BJ (cell line): Measurements from ENCODE around the gene MAP3K9. TPM values are rescaled to one million over a fixed set of nuclear protein-coding genes. Genes with fewer than 3 reads are reported as not detected.

ENCODE experiments used
- CTCF ChIA-PET: fragments of 350-600 bp; formaldehyde crosslinking; extraction: SDS; loops from one replicate; lab custom pipeline; 2021; ENCODE audit warnings: antibody characterized with exemption, inconsistent platforms; lab: Yijun Ruan, JAX
- POLR2A ChIA-PET: fragments of 300-600 bp; sonication (Branson Sonifier 250); formaldehyde crosslinking; extraction: SDS; loops from one replicate; lab custom pipeline; 2021; ENCODE audit warnings: antibody characterized with exemption; lab: Charles Lee
- DNase-seq: peaks from one replicate; pipeline ENCODE4 v3.0.0-alpha.2; 2011; ENCODE audit warnings: low read depth
- H3K27me3 ChIP-seq: 2 replicates; pipeline ENCODE4 v1.6.0; 2011; ENCODE audit warnings: low read length; ENCODE audit not compliant: control insufficient read depth, insufficient read depth
- H3K36me3 ChIP-seq: 2 replicates; pipeline ENCODE4 v1.5.1; 2011; ENCODE audit warnings: low read length; ENCODE audit not compliant: control insufficient read depth, insufficient read depth
- H3K4me3 ChIP-seq: 2 replicates; pipeline ENCODE4 v1.5.1; 2011; ENCODE audit warnings: low read depth, mild to moderate bottlenecking, control low read depth, low read length
- CTCF ChIP-seq: IDR thresholded peaks from 2 replicates; pipeline ENCODE4 v1.5.1; 2011; ENCODE audit warnings: low read depth, mild to moderate bottlenecking, control low read depth, inconsistent platforms, low read length, moderate library complexity; ENCODE audit not compliant: insufficient read depth
- polyA plus RNA-seq: library from polyadenylated mRNA; depleted of rRNA; stranded (reverse); fragments of >200 nt; gene quantifications from 2 replicates; pipeline ENCODE4 v1.2.3, GENCODE V29; 2011

The MAP3K9 gene
- polyA plus RNA-seq, 1 experiment, result 0.45 TPM

GRCh38 chr14:70792939-70793338 is 16.4 kb downstream of the MAP3K9 start:
- DNase-seq, result no peak
- ChIA-PET CTCF (interaction anchor here (1.4 kb wide), 1 partner anchor 25 kb away, joined by 5 read pairs; no protein-coding TSS in a partner anchor), POLR2A (no interaction called here)
- Histone ChIP-seq H3K4me3 (no peak overlapping the region), H3K27me3 (peaks cover 3% of the 10 kb centered on the region; the same call in 1 of the 2 replicates), H3K36me3 (no peaks in the 10 kb centered on the region)
- no peak for TF ChIP-seq CTCF

DNA sequence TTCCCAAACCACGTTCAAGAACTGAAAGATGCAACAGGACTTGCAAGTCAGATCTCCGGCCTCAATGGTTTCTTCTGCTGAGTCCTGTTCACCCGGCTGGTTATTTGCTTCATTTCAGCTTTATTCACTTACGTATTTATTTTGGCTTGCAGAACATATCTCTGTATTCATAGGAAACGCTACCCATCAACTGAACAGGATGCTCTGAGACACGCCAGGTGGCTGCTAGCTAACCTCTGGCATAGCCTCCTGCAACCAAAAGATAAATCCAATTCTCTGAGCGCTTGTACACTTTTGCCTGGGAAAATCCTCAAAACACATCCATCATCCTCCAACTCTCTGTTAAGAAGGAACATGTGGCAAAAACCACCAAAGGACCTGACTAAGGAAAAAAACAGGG is 17.3 kb downstream of the MAP3K9 start:
- no peak for DNase-seq
- Histone ChIP-seq H3K4me3 (no peak overlapping the region), H3K27me3 (peaks cover 3% of the 10 kb centered on the region; the same call in 1 of the 2 replicates), H3K36me3 (no peaks in the 10 kb centered on the region)
- no peak for TF ChIP-seq CTCF
- POLR2A ChIA-PET, result no interaction called here
- CTCF ChIA-PET, result interaction anchor here (1.4 kb wide), 1 partner anchor 26 kb away, joined by 5 read pairs; no protein-coding TSS in a partner anchor

- CTCF ChIA-PET, result no interaction called here
- no peak for TF ChIP-seq CTCF
- no peak overlapping the region for H3K4me3 ChIP-seq
- H3K36me3 ChIP-seq, result no peaks in the 10 kb centered on the region
- POLR2A ChIA-PET, result no interaction called here
- no peak for DNase-seq
- peaks cover 3% of the 10 kb centered on the region; the same call in 1 of the 2 replicates for H3K27me3 ChIP-seq
Observed at GRCh38 chr14:70789961-70790360, 19.4 kb downstream of the MAP3K9 start.

GRCh38 chr14:70789361-70789760 is 20.0 kb downstream of the MAP3K9 start:
- peak; percentile 9 for DNase-seq
- no peaks in the 10 kb centered on the region for H3K36me3 ChIP-seq
- CTCF ChIA-PET, result interaction anchor here (0.9 kb wide), 1 partner anchor 21 kb away, joined by 3 read pairs; no protein-coding TSS in a partner anchor

DNA sequence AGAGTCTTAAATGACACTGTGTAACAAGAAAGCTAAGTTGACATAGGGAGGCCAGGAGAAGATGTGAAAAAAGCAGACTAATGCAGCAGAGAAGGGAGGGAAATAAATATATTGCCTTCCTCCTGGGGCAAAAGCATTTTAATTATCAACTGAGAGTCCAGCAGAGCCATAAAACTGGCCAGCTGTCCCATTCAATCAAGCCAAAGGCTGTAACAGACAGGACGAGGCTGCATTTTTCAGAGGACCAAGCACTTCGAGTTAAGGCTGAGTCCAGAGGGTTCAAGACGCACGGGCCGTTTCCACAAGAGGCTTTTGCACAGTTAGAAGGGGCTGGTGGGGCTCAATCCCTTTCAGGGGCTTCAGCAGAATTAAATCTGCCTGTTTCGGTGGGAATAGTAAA is 20.4 kb downstream of the MAP3K9 start:
- ChIA-PET POLR2A (no interaction called here), CTCF (interaction anchor here (0.9 kb wide), 1 partner anchor 21 kb away, joined by 3 read pairs; no protein-coding TSS in a partner anchor)
- H3K27me3 ChIP-seq, result peaks cover 3% of the 10 kb centered on the region; the same call in 1 of the 2 replicates
- TF ChIP-seq CTCF, result no peak
- no peak for DNase-seq
- H3K36me3 ChIP-seq, result no peaks in the 10 kb centered on the region
- H3K4me3 ChIP-seq, result no peak overlapping the region

More at GRCh38 chr14:70789361-70789760, 20.0 kb downstream of the MAP3K9 start:
- peaks cover 3% of the 10 kb centered on the region; the same call in 1 of the 2 replicates for H3K27me3 ChIP-seq
- POLR2A ChIA-PET, result no interaction called here
- TF ChIP-seq CTCF, result no peak
- no peak overlapping the region for H3K4me3 ChIP-seq
